HG03378 (cell line): ENCODE data around the gene RPS10.
"Not testable (repeated sequence)": the region's sequence is repeated elsewhere in the genome, so short reads cannot be mapped to it uniquely, and the experiment has no call there.

Experiments used
- ATAC-seq: cut with Tn5 transposase; IDR thresholded peaks from one replicate; pipeline ENCODE4 v1.9.1; 2021; ENCODE audit warnings: mild to moderate bottlenecking, moderate library complexity; ENCODE audit not compliant: unreplicated experiment

The RPS10 gene

DNA sequence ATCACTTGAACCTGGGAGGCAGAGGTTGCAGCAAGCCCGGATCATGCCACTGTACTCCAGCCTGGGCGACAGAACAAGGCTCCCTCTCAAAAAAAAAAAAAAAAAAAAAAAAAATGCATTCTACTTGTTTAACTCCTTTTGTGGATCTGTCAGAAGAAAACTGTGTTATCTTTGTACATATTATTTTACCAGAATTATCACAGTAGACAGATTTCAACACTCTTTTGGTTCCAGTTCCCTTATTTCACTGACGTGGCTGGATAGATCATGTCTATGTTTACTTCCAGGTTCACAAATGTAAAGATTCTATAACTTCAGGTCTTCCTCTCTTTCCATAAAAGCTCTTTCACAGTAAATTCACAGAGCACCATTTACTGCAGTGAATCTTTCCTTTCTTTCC, 51.8 kb downstream of the RPS10 start:
- no peak for ATAC-seq

DNA sequence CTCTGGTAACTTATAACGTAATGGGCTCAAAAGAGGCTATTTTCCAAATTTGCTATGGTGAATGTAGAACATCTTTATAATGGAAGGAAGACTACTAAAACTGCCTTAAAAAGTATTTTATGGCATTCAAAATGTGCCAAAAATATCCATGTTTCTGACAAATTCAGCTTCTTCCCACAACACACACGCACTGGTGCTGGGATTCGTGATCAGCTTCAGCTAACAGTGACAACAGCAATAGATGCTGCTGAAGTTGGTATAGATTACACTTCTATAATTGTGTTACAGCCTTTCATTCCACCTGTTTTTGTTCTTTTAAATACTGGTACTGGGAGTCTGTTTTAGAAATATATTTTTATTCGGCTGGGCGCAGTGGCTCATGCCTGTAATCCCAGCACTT, 52.4 kb downstream of the RPS10 start:
- no peak for ATAC-seq

DNA sequence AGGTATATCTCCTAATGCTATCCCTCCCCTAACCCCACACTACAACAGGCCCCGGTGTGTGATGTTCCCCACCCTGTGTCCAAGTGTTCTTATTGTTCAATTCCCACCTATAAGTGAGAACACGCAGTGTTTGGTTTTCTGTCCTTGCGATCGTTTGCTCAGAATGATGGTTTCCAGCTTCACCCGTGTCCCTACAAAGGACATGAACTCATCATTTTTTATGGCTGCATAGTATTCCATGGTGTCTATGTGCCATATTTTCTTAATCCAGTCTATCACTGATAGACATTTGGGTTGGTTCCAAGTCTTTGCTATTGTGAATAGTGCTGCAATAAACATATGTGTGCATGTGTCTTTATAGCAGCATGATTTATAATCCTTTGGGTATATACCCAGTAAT, 54.0 kb downstream of the RPS10 start:
- ATAC-seq = not testable (repeated sequence)

DNA sequence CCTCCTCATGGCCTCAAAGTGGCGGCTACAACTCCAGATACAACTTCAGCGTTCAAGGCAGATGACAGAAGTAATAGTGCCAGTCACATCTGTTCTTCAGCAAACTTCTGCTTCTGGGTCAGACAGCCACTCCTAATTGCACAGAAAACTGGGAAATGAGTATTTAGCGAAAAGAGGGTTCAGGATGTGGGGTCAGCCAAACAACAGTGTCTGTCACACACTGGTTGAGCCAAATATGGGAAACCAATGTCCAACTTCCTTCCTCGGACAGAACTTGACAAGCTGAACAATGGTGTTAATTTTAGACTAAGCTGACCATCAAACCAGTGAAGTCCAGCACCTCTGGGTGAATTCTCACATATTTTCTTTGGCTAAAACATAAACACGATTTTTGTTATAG, 55.5 kb downstream of the RPS10 start:
- no peak for ATAC-seq

DNA sequence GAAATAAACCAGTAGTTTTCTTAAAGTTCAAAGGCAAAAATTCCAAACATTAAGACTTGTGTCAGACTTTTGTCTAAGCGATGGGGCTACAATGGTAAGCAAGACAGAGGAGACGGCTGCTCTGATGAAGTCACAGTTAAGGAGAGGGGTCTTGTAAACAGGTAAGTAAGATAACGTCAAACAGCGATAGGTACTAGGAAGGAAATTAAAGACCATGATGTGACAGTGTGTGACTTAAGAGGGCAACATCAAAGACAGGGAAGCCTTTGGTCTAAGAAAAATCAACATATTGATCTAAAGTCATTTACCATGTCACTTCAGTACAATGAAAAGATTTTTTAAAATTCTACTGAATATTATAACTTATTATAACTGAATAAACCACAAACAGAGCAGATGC, 56.5 kb downstream of the RPS10 start:
- ATAC-seq = no peak
